Loucy (cell line): ENCODE measurements around the gene DPM2.

ENCODE experiments used
- H2AFZ ChIP-seq: fragments of 200-600 bp; sonication (generic); 2 replicates; pipeline ENCODE4 v1.6.0; 2016; ENCODE audit warnings: antibody characterized with exemption, mild to moderate bottlenecking, low read length, moderate library complexity
- H3F3A ChIP-seq: fragments of 200-600 bp; 2 replicates; pipeline ENCODE4 v1.6.0; 2016; ENCODE audit warnings: antibody characterized with exemption, low read depth, mild to moderate bottlenecking
- H3K27me3 ChIP-seq: fragments of 200-600 bp; sonication (generic); 2 replicates; pipeline ENCODE4 v1.6.1; 2014; ENCODE audit warnings: low read length, mild to moderate bottlenecking; ENCODE audit not compliant: insufficient read depth, poor library complexity, severe bottlenecking
- H3K36me3 ChIP-seq: fragments of 200-600 bp; sonication (generic); 2 replicates; pipeline ENCODE4 v1.6.1; 2016; ENCODE audit warnings: low read length; ENCODE audit not compliant: insufficient read depth
- H3K4me1 ChIP-seq: fragments of 200-600 bp; sonication (generic); 2 replicates; pipeline ENCODE4 v1.5.1; 2014; ENCODE audit warnings: low read length, mild to moderate bottlenecking; ENCODE audit not compliant: insufficient read depth, poor library complexity, severe bottlenecking
- H3K4me2 ChIP-seq: fragments of 200-600 bp; sonication (generic); 2 replicates; pipeline ENCODE4 v1.6.0; 2014; ENCODE audit warnings: antibody characterized with exemption, low read length, low read depth, mild to moderate bottlenecking; ENCODE audit not compliant: poor library complexity, severe bottlenecking
- H3K4me3 ChIP-seq: fragments of 200-600 bp; sonication (generic); 2 replicates; pipeline ENCODE4 v1.5.1; 2014; ENCODE audit warnings: low read length, mild to moderate bottlenecking, mixed read lengths; ENCODE audit not compliant: poor library complexity, severe bottlenecking
- H3K79me2 ChIP-seq: fragments of 200-600 bp; sonication (generic); 2 replicates; pipeline ENCODE4 v1.6.1; 2014; ENCODE audit warnings: low read length; ENCODE audit not compliant: insufficient read depth
- H3K9ac ChIP-seq: fragments of 200-600 bp; sonication (generic); 2 replicates; pipeline ENCODE4 v1.6.0; 2014; ENCODE audit warnings: mild to moderate bottlenecking, low read depth, low read length, moderate library complexity; ENCODE audit not compliant: poor library complexity, severe bottlenecking
- H3K9me2 ChIP-seq: fragments of 200-600 bp; sonication (generic); replicated peaks from 2 replicates; pipeline ENCODE4 v1.6.1; 2016; ENCODE audit warnings: low read depth, low read length, mixed read lengths
- H3K9me3 ChIP-seq: fragments of 200-600 bp; sonication (generic); 2 replicates; pipeline ENCODE4 v1.6.1; 2014; ENCODE audit warnings: mild to moderate bottlenecking, antibody characterized with exemption, low read length, low read depth; ENCODE audit not compliant: insufficient read depth
- H4K20me1 ChIP-seq: fragments of 200-600 bp; sonication (generic); 2 replicates; pipeline ENCODE4 v1.6.0; 2014; ENCODE audit warnings: antibody characterized with exemption, low read length, mild to moderate bottlenecking; ENCODE audit not compliant: insufficient read depth, poor library complexity, severe bottlenecking
- EZH2phosphoT487 ChIP-seq: fragments of 200-600 bp; IDR thresholded peaks from 2 replicates; pipeline ENCODE4 v1.6.1; 2018; ENCODE audit warnings: antibody characterized with exemption, mild to moderate bottlenecking, moderate library complexity, borderline replicate concordance
- TF ChIP-seq, protein P1 (sequence below): fragments of 200-600 bp; sonication (generic); conservative IDR thresholded peaks from 2 replicates; pipeline ENCODE4 v1.5.1; 2014; ENCODE audit warnings: mild to moderate bottlenecking, antibody characterized with exemption, low read length

DPM2 gene

DNA sequence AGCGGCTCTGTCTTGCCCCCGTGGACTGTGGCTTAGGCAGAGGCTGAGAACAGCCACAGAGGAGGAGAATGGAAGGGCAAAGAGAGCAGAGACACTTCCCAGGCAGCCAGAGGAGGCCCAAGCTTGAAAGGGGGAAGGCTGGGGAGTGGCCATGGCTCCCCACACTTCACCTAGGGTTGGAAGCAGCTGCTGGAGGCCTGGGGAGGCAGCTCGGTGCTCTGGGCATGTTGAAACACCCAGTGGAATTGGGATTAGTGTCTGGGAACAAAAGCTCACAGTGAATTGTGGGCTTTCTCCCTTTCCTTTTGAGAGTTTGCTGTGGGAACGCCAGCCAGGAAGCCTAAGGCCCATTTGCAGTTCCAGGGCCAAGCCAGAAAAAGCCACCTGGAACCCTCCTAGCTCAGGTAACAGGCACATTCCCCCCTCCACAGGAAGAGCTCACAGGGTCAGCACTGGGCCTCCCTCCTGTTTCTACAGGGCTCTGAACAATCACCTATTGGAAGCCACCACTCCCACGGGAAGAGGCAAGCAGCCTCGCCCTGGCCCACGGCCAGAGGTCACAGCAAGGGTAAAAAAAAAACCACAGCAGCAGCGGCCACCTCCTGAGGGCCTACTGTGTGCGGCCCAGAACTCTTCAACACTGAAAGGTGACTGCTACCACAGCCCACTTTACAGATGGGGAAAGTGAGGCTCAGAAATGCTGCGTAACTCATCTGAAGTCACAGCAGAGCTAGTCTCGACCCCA, 22.9 kb upstream of the DPM2 start:
- H3K9ac ChIP-seq = no peak overlapping the region
- no peaks in the 10 kb centered on the region for H3F3A ChIP-seq
- H3K4me2 ChIP-seq = no peak overlapping the region
- H3K4me3 ChIP-seq = no peak overlapping the region
- no peaks in the 10 kb centered on the region for H4K20me1 ChIP-seq
- peaks cover 5% of the 10 kb centered on the region for H3K4me1 ChIP-seq
- H3K79me2 ChIP-seq = peaks cover 82% of the 10 kb centered on the region; the same call in 1 of the 2 replicates
- no peaks in the 10 kb centered on the region for H3K9me3 ChIP-seq
- no peaks in the 10 kb centered on the region for H3K27me3 ChIP-seq
- H3K36me3 ChIP-seq = no peaks in the 10 kb centered on the region; the same call in 1 of the 2 replicates
- no peaks in the 10 kb centered on the region for H3K9me2 ChIP-seq
- no peak for TF ChIP-seq EZH2phosphoT487
- TF ChIP-seq, protein P1, sequence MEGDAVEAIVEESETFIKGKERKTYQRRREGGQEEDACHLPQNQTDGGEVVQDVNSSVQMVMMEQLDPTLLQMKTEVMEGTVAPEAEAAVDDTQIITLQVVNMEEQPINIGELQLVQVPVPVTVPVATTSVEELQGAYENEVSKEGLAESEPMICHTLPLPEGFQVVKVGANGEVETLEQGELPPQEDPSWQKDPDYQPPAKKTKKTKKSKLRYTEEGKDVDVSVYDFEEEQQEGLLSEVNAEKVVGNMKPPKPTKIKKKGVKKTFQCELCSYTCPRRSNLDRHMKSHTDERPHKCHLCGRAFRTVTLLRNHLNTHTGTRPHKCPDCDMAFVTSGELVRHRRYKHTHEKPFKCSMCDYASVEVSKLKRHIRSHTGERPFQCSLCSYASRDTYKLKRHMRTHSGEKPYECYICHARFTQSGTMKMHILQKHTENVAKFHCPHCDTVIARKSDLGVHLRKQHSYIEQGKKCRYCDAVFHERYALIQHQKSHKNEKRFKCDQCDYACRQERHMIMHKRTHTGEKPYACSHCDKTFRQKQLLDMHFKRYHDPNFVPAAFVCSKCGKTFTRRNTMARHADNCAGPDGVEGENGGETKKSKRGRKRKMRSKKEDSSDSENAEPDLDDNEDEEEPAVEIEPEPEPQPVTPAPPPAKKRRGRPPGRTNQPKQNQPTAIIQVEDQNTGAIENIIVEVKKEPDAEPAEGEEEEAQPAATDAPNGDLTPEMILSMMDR = no peak
- no peak overlapping the region for H2AFZ ChIP-seq

- Histone ChIP-seq H3K9ac (no peak overlapping the region), H3F3A (no peaks in the 10 kb centered on the region)
Measured at GRCh38 chr9:127959841-127960409, 22.3 kb upstream of the DPM2 start.

DNA sequence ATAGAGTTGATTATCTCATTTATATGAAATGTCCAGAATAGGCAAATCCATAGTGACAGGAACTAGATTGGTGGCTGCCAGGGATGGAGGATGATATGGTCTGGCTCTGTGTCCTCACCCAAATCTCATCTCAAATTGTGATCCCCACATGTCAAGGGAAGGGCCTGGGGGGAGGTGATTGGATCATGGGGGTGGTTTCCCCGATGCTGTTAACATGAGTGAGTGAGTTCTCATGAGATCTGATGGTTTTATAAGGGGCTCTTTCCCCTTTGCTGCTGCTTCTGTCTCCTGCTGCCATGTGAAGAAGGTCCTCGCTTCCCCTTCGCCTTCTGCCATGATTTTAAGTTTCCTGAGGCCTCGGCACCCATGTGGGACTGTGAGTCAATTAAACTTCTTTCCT, 21.7 kb upstream of the DPM2 start:
- no peak for TF ChIP-seq EZH2phosphoT487
- TF ChIP-seq, protein P1 = no peak
- H3K9me2 ChIP-seq = no peaks in the 10 kb centered on the region
- H3K36me3 ChIP-seq = no peaks in the 10 kb centered on the region; the same call in 1 of the 2 replicates
- H3F3A ChIP-seq = no peaks in the 10 kb centered on the region
- no peak overlapping the region for H3K9ac ChIP-seq
- no peaks in the 10 kb centered on the region for H3K27me3 ChIP-seq
- no peak overlapping the region for H2AFZ ChIP-seq
- H3K4me3 ChIP-seq = no peak overlapping the region
- no peaks in the 10 kb centered on the region for H3K9me3 ChIP-seq
- H4K20me1 ChIP-seq = peaks cover 4% of the 10 kb centered on the region
- peaks cover 84% of the 10 kb centered on the region; the same call in 1 of the 2 replicates for H3K79me2 ChIP-seq
- H3K4me1 ChIP-seq = peaks cover 14% of the 10 kb centered on the region
- no peak overlapping the region for H3K4me2 ChIP-seq

More at GRCh38 chr9:127959841-127960409, 22.3 kb upstream of the DPM2 start:
- no peak for TF ChIP-seq EZH2phosphoT487
- TF ChIP-seq, protein P1 = no peak
- Histone ChIP-seq H3K4me3 (no peak overlapping the region), H3K36me3 (no peaks in the 10 kb centered on the region; the same call in 1 of the 2 replicates), H3K9me3 (no peaks in the 10 kb centered on the region), H4K20me1 (peaks cover 2% of the 10 kb centered on the region), H3K79me2 (peaks cover 81% of the 10 kb centered on the region; the same call in 1 of the 2 replicates), H3K4me2 (no peak overlapping the region), H3K4me1 (peaks cover 11% of the 10 kb centered on the region), H3K9me2 (no peaks in the 10 kb centered on the region), H3K27me3 (no peaks in the 10 kb centered on the region), H2AFZ (no peak overlapping the region)
